Measurements from ENCODE around the gene PPP1R1A.

DNA sequence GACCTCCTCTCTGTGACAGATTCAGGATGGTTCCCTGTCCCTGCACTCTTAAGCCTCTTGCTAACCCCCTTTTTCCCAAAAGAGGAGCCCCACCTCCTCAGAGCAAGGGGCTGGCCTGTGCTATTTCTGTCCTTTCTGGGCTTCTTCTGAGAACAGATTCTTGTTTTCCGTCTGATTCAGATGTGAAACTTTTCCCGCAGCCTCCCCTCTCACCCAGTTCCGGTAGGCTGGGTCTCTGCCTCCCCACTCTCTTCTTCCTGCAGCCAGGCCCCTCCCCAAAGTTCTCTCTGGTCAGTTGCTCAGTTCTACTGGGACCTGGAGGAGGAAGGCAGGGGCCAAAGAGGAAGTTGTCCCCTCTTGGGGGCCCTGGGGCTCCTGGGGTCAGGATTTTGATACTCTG lies 27.3 kb downstream of the PPP1R1A start:
- TF ChIP-seq, protein P1, sequence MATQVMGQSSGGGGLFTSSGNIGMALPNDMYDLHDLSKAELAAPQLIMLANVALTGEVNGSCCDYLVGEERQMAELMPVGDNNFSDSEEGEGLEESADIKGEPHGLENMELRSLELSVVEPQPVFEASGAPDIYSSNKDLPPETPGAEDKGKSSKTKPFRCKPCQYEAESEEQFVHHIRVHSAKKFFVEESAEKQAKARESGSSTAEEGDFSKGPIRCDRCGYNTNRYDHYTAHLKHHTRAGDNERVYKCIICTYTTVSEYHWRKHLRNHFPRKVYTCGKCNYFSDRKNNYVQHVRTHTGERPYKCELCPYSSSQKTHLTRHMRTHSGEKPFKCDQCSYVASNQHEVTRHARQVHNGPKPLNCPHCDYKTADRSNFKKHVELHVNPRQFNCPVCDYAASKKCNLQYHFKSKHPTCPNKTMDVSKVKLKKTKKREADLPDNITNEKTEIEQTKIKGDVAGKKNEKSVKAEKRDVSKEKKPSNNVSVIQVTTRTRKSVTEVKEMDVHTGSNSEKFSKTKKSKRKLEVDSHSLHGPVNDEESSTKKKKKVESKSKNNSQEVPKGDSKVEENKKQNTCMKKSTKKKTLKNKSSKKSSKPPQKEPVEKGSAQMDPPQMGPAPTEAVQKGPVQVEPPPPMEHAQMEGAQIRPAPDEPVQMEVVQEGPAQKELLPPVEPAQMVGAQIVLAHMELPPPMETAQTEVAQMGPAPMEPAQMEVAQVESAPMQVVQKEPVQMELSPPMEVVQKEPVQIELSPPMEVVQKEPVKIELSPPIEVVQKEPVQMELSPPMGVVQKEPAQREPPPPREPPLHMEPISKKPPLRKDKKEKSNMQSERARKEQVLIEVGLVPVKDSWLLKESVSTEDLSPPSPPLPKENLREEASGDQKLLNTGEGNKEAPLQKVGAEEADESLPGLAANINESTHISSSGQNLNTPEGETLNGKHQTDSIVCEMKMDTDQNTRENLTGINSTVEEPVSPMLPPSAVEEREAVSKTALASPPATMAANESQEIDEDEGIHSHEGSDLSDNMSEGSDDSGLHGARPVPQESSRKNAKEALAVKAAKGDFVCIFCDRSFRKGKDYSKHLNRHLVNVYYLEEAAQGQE (IDR thresholded peaks at IDR 0.05; ENCODE audit: low read depth), result no peak
- TF ChIP-seq TEAD4 (IDR thresholded peaks at IDR 0.05) (no peak), RAD21 (IDR thresholded peaks at IDR 0.05; ENCODE audit: low read depth) (no peak), TCF12 (IDR thresholded peaks at IDR 0.05; ENCODE audit: low read depth) (no peak), EP300 (IDR thresholded peaks at IDR 0.05; ENCODE audit: borderline replicate concordance) (no peak), CREB1 (IDR thresholded peaks at IDR 0.05; ENCODE audit: low read depth) (no peak), YY1 (IDR thresholded peaks at IDR 0.05; ENCODE audit: low read depth) (no peak), TAF1 (IDR thresholded peaks at IDR 0.05; ENCODE audit: low read depth) (no peak), FOXM1 (IDR thresholded peaks at IDR 0.05; ENCODE audit: borderline replicate concordance, low read depth) (no peak), CEBPB (IDR thresholded peaks at IDR 0.05) (no peak), EGR1 (IDR thresholded peaks at IDR 0.05) (no peak)
- TF ChIP-seq, protein P2, sequence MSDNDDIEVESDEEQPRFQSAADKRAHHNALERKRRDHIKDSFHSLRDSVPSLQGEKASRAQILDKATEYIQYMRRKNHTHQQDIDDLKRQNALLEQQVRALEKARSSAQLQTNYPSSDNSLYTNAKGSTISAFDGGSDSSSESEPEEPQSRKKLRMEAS (IDR thresholded peaks at IDR 0.05), result no peak
- TF ChIP-seq, protein P3, sequence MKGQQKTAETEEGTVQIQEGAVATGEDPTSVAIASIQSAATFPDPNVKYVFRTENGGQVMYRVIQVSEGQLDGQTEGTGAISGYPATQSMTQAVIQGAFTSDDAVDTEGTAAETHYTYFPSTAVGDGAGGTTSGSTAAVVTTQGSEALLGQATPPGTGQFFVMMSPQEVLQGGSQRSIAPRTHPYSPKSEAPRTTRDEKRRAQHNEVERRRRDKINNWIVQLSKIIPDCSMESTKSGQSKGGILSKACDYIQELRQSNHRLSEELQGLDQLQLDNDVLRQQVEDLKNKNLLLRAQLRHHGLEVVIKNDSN (IDR thresholded peaks at IDR 0.05), result no peak
